Epithelial cell of esophagus (primary cell): ENCODE measurements around the gene PIK3CD.

Source experiments
- DNase-seq: peaks from one replicate; pipeline ENCODE4 v3.0.0; 2010; ENCODE audit warnings: low read depth
- H3K4me3 ChIP-seq: 2 replicates; pipeline ENCODE4 v1.5.1; 2011; ENCODE audit warnings: mild to moderate bottlenecking, low read length, control low read depth
- TF ChIP-seq, protein P1 (sequence below): IDR thresholded peaks from 2 replicates; pipeline ENCODE4 v1.5.1; 2011; ENCODE audit warnings: low read depth, mild to moderate bottlenecking, low read length, control low read depth, inconsistent platforms; ENCODE audit not compliant: insufficient read depth; ENCODE audit errors: missing control alignments

Gene PIK3CD

GRCh38 chr1:9770298-9770697, 118.8 kb downstream of the PIK3CD start:
- TF ChIP-seq, protein P1, sequence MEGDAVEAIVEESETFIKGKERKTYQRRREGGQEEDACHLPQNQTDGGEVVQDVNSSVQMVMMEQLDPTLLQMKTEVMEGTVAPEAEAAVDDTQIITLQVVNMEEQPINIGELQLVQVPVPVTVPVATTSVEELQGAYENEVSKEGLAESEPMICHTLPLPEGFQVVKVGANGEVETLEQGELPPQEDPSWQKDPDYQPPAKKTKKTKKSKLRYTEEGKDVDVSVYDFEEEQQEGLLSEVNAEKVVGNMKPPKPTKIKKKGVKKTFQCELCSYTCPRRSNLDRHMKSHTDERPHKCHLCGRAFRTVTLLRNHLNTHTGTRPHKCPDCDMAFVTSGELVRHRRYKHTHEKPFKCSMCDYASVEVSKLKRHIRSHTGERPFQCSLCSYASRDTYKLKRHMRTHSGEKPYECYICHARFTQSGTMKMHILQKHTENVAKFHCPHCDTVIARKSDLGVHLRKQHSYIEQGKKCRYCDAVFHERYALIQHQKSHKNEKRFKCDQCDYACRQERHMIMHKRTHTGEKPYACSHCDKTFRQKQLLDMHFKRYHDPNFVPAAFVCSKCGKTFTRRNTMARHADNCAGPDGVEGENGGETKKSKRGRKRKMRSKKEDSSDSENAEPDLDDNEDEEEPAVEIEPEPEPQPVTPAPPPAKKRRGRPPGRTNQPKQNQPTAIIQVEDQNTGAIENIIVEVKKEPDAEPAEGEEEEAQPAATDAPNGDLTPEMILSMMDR: no peak
- H3K4me3 ChIP-seq: no peak overlapping the region
- DNase-seq: no peak

DNA sequence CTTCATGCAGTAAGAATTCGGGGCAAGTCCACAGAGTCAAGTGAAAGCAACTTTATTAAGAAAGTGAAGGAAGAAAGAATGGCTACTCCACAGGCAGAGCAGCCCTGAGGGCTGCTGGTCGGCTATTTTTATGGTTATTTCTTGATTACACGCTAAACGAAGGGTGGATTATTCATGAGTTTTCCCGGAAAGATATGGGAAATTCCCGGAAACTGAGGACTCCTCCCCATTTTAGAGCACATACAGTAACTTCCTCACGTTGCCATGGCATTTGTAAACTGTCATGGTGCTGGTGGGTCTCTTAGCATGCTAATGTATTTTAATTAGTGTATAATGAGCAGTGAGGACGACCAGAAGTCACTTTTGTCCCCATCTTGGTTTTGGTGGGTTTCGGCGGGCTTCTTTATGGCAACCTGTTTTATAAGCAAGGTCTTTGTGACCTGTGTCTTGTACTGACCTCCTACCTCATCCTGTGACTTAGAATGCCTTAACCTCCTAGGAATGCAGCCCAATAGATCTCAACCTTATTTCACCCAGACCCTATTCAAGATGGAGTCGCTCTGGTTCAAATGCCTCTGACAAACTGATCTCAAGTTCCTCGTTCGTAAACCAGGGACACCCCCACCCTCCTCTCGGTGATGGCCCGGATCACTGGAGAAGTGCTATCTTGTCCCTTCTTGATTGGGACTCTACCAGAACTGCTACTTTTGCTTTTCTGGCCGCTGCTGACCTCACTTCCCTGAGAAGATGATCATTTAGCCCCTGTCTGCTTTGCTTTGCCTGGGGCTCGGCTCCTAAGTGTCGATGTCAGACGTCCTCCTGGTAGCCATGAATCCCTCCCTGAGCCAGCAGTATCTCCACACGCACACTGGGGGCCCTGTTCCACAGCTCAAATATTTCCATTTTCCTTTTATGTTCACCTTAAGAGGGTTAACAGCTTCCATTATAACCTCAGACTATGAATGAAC, 123.5 kb downstream of the PIK3CD start:
- no peak overlapping the region for H3K4me3 ChIP-seq
- no peak for DNase-seq
- TF ChIP-seq, protein P1: no peak

DNA sequence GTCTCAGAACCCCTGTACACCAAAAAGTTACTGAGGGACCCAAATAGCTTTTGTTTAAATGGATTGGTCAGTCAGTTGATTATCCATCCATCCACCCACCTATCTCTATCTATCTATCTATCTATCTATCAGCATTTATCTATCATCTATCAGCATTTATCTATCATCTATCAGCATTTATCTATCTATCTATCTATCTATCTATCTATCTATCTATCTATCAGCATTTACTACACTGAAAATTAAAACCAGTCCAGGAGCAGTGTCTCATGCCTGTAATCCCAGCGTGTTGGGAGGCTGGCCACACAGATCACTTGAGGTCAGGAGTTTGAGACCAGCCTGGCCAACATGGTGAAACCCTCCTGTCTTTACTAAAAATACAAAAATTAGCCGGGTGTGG, 125.2 kb downstream of the PIK3CD start:
- TF ChIP-seq, protein P1: no peak
- DNase-seq: no peak
- no peak overlapping the region for H3K4me3 ChIP-seq
